GM21515 (cell line): ENCODE data around the gene SAP130.

Experiments
- ATAC-seq: cut with Tn5 transposase; IDR thresholded peaks from one replicate; pipeline ENCODE4 v1.9.1; 2021; ENCODE audit not compliant: unreplicated experiment

The SAP130 gene

GRCh38 chr2:127901339-127902056 lies 126.4 kb downstream of the SAP130 start:
- no peak for ATAC-seq

- no peak for ATAC-seq
Observed at GRCh38 chr2:127897531-127898211, 130.2 kb downstream of the SAP130 start.

- ATAC-seq, result no peak
Observed at GRCh38 chr2:127893494-127893893, 134.4 kb downstream of the SAP130 start.

GRCh38 chr2:127893033-127893432 lies 134.8 kb downstream of the SAP130 start:
- no peak for ATAC-seq

- no peak for ATAC-seq
Observed at GRCh38 chr2:127891811-127892210, 136.0 kb downstream of the SAP130 start.
